Trophoblast cell (in vitro differentiated cells and primary cell): ENCODE results near the gene PALS1. TPM values are rescaled to one million over a fixed set of nuclear protein-coding genes. Genes with fewer than 3 reads are reported as not detected.

Experiments
- DNase-seq, 2 donors: peaks; one replicate each; pipeline ENCODE4 v3.0.0-alpha.2; 2016
- H2AFZ ChIP-seq: 2 replicates; pipeline ENCODE4 v1.6.1; 2013; ENCODE audit warnings: low read length, moderate library complexity, mild to moderate bottlenecking; ENCODE audit not compliant: insufficient read depth, poor library complexity
- H2AK5ac ChIP-seq: 2 replicates; pipeline ENCODE4 v1.6.1; 2013; ENCODE audit warnings: mild to moderate bottlenecking, low read length
- H2BK120ac ChIP-seq: 2 replicates; pipeline ENCODE4 v1.6.1; 2013; ENCODE audit warnings: low read length, mild to moderate bottlenecking, moderate library complexity; ENCODE audit not compliant: insufficient read depth, poor library complexity
- H2BK12ac ChIP-seq: 2 replicates; pipeline ENCODE4 v1.6.1; 2013; ENCODE audit warnings: mild to moderate bottlenecking, low read length, moderate library complexity
- H2BK5ac ChIP-seq: 2 replicates; pipeline ENCODE4 v1.6.1; 2013; ENCODE audit warnings: low read length, low read depth, moderate library complexity, mild to moderate bottlenecking; ENCODE audit not compliant: poor library complexity
- H3K14ac ChIP-seq: 2 replicates; pipeline ENCODE4 v1.6.1; 2013; ENCODE audit warnings: mild to moderate bottlenecking, low read length
- H3K18ac ChIP-seq: 2 replicates; pipeline ENCODE4 v1.6.1; 2013; ENCODE audit warnings: mild to moderate bottlenecking, low read length
- H3K23ac ChIP-seq: 2 replicates; pipeline ENCODE4 v1.6.1; 2013; ENCODE audit warnings: low read length
- H3K27ac ChIP-seq: 2 replicates; pipeline ENCODE4 v1.5.1; 2013; ENCODE audit warnings: low read depth, mild to moderate bottlenecking, inconsistent platforms, low read length, moderate library complexity
- H3K27me3 ChIP-seq: 2 replicates; pipeline ENCODE4 v1.6.1; 2013; ENCODE audit warnings: inconsistent platforms, mild to moderate bottlenecking, low read length, moderate library complexity; ENCODE audit not compliant: insufficient read depth
- H3K36me3 ChIP-seq, 2 experiments: 1 replicate in 1 of 2; 2 replicates in 1 of 2; pipeline ENCODE4 v1.6.1; 2013; ENCODE audit warnings: low read length in 2 of 2, mild to moderate bottlenecking in 2 of 2, moderate library complexity in 1 of 2; ENCODE audit not compliant: insufficient read depth in 2 of 2, control insufficient read depth in 1 of 2
- H3K4ac ChIP-seq: 2 replicates; pipeline ENCODE4 v1.6.1; 2013; ENCODE audit warnings: low read depth, mild to moderate bottlenecking, low read length, moderate library complexity
- H3K4me1 ChIP-seq, 2 experiments: 1 replicate in 1 of 2; 2 replicates in 1 of 2; pipeline ENCODE4 v1.6.1; 2013; ENCODE audit warnings: low read length in 2 of 2, mild to moderate bottlenecking in 2 of 2, moderate library complexity in 1 of 2; ENCODE audit not compliant: insufficient read depth in 2 of 2, control insufficient read depth in 1 of 2
- H3K4me2 ChIP-seq: 2 replicates; pipeline ENCODE4 v1.6.1; 2013; ENCODE audit warnings: inconsistent platforms, mild to moderate bottlenecking, low read length, moderate library complexity
- H3K4me3 ChIP-seq: 2 replicates; pipeline ENCODE4 v1.5.1; 2013; ENCODE audit warnings: mild to moderate bottlenecking, low read depth, low read length, inconsistent platforms
- H3K79me1 ChIP-seq: one replicate; pipeline ENCODE4 v1.6.1; 2013; ENCODE audit warnings: low read length
- H3K79me2 ChIP-seq: 2 replicates; pipeline ENCODE4 v1.6.1; 2013; ENCODE audit warnings: low read length, mild to moderate bottlenecking; ENCODE audit not compliant: control insufficient read depth, insufficient read depth, poor library complexity
- H3K9ac ChIP-seq: 2 replicates; pipeline ENCODE4 v1.6.1; 2013; ENCODE audit warnings: mild to moderate bottlenecking, low read length
- H3K9me3 ChIP-seq: 2 replicates; pipeline ENCODE4 v1.6.1; 2013; ENCODE audit warnings: low read depth, mild to moderate bottlenecking, control low read depth, inconsistent platforms, low read length; ENCODE audit not compliant: insufficient read depth
- H4K12ac ChIP-seq: 2 replicates; pipeline ENCODE4 v1.6.1; 2013; ENCODE audit warnings: low read depth, mild to moderate bottlenecking, low read length, moderate library complexity
- H4K8ac ChIP-seq: 2 replicates; pipeline ENCODE4 v1.6.1; 2013; ENCODE audit warnings: low read depth, mild to moderate bottlenecking, low read length, moderate library complexity
- H4K91ac ChIP-seq: one replicate; pipeline ENCODE4 v1.6.1; 2013; ENCODE audit warnings: low read depth, mild to moderate bottlenecking, low read length, moderate library complexity
- WGBS: extraction: QIAGEN DNeasy Blood & Tissue Kit; methylation state at CpG from one replicate; pipeline ENCODE4 v1.1.7; 2013; ENCODE audit warnings: missing lambda C conversion rate; ENCODE audit not compliant: insufficient read length, insufficient coverage; ENCODE audit errors: extremely low coverage; 5-methylcytosine and 5-hydroxymethylcytosine counted together
- polyA plus RNA-seq: library from polyadenylated mRNA; stranded (reverse); fragments of 200-250 nt; gene quantifications from 2 replicates; pipeline ENCODE4 v1.2.3, GENCODE V29; 2013

The PALS1 gene
- 17.8 and 18.6 TPM in 2 replicates for polyA plus RNA-seq

- Histone ChIP-seq H3K14ac (peak within 1 kb of the TSS; percentile 100), H3K9me3 (no peaks in the 10 kb centered on the region)
Observed at GRCh38 chr14:67241411-67242167, at the start of gene PALS1. Gene PALS1 (plus strand): TSS chr14:67241435. CDS start chr14:67279171, 37,736 bp downstream.

GRCh38 chr14:67191768-67192290 is 49.4 kb upstream of the PALS1 start:
- Histone ChIP-seq H3K79me1 (no peaks in the 10 kb centered on the region), H2BK12ac (no peak overlapping the region), H3K23ac (no peak overlapping the region), H3K79me2 (no peaks in the 10 kb centered on the region), H3K27ac (no peak overlapping the region), H3K4me3 (no peak overlapping the region), H3K9ac (no peak overlapping the region), H2AK5ac (no peak overlapping the region), H2BK5ac (no peak overlapping the region), H2AFZ (no peak overlapping the region), H3K9me3 (no peaks in the 10 kb centered on the region), H3K4me2 (no peak overlapping the region), H2BK120ac (no peak overlapping the region), H3K4me1 (peaks cover 0 to 4% of the 10 kb centered on the region in 2 experiments), H4K91ac (no peak overlapping the region), H3K18ac (no peak overlapping the region), H3K27me3 (no peaks in the 10 kb centered on the region), H3K14ac (no peak overlapping the region), H4K12ac (no peak overlapping the region), H3K4ac (no peak overlapping the region), H3K36me3 (no peaks in the 10 kb centered on the region), H4K8ac (no peak overlapping the region)
- no peak for DNase-seq
- WGBS = no CpG with 5 or more reads among the region's 8 CpGs

More at GRCh38 chr14:67241411-67242167, at the start of gene PALS1:
- Histone ChIP-seq H3K18ac (peak within 1 kb of the TSS; percentile 100), H3K4me1 (peaks cover 0 to 7% of the 10 kb centered on the region in 2 experiments), H2AK5ac (peak within 1 kb of the TSS; percentile 99), H4K91ac (peak within 1 kb of the TSS; percentile 99), H3K36me3 (no peaks in the 10 kb centered on the region), H3K79me2 (peaks cover 7% of the 10 kb centered on the region), H4K12ac (peak within 1 kb of the TSS; percentile 92), H2BK5ac (peak within 1 kb of the TSS; percentile 99), H3K27me3 (no peaks in the 10 kb centered on the region), H3K27ac (peak within 1 kb of the TSS; percentile 100), H3K4ac (peak within 1 kb of the TSS; percentile 96), H2AFZ (peak within 1 kb of the TSS; percentile 99), H3K79me1 (peaks cover 10% of the 10 kb centered on the region), H3K4me3 (peak within 1 kb of the TSS; percentile 96), H3K9ac (peak within 1 kb of the TSS; percentile 94), H3K4me2 (peak within 1 kb of the TSS; percentile 100), H2BK120ac (peak within 1 kb of the TSS; percentile 99), H2BK12ac (peak within 1 kb of the TSS; percentile 88), H4K8ac (peak within 1 kb of the TSS; percentile 99), H3K23ac (peak within 1 kb of the TSS; percentile 68)
- DNase-seq = peak; percentile 85 to 93
- WGBS = no CpG with 5 or more reads among the region's 64 CpGs

DNA sequence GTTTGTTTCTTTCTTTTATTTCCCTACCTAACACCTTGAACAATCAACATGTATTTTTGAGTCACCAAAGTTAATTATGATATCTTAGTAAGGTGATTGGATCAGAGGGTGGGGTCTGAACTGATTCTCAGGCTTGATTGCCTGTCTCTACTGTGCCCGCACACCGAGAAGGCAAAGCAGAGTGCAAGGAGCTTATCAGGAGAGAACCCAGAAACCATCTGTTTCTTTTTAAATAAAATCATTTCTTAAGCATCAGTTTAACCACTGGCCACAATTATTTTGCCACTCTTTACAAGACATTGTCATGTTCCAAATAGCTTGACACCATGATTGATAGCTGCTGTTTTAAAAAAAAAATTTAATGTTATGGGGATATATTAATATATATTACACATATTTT is 48.9 kb upstream of the PALS1 start:
- Histone ChIP-seq H4K91ac (no peak overlapping the region), H3K4ac (no peak overlapping the region), H3K27me3 (no peaks in the 10 kb centered on the region), H3K79me1 (no peaks in the 10 kb centered on the region), H2BK12ac (no peak overlapping the region), H3K4me3 (no peak overlapping the region), H2AK5ac (no peak overlapping the region), H3K18ac (no peak overlapping the region), H3K27ac (no peak overlapping the region), H4K8ac (no peak overlapping the region), H4K12ac (no peak overlapping the region), H3K36me3 (no peaks in the 10 kb centered on the region), H3K9ac (no peak overlapping the region), H3K23ac (no peak overlapping the region), H2BK5ac (no peak overlapping the region), H3K9me3 (no peaks in the 10 kb centered on the region), H3K14ac (no peak overlapping the region), H3K4me2 (no peak overlapping the region), H2AFZ (no peak overlapping the region), H2BK120ac (no peak overlapping the region), H3K79me2 (no peaks in the 10 kb centered on the region), H3K4me1 (peaks cover 0 to under 1% of the 10 kb centered on the region in 2 experiments)
- no CpG with 5 or more reads among the region's 2 CpGs for WGBS
- DNase-seq = no peak

DNA sequence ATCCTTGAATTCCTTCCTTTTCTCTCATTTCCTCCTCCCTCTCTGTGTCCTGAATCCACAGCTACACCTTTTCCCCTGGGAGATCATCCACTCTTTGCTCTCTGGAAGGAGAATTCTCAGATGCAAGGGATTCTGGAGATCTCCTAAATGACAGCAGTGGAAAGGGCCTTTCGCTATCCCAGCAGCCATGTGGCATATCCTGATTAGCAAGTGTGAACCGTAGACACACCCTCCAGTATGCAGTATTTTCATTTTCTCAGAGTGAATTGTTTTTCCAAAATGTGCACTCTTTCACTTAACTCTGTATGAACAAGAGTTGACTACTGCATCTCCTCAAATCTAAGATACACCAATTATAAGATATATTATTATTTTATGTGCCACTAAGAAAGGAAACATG is 46.0 kb upstream of the PALS1 start:
- H3K4me3 ChIP-seq = no peak overlapping the region
- WGBS = no CpG with 5 or more reads among the region's 2 CpGs
- no peak overlapping the region for H3K27ac ChIP-seq
- H3K27me3 ChIP-seq = no peaks in the 10 kb centered on the region
- H3K4me2 ChIP-seq = no peak overlapping the region
- no peaks in the 10 kb centered on the region for H3K79me2 ChIP-seq
- H3K9me3 ChIP-seq = no peaks in the 10 kb centered on the region
- no peaks in the 10 kb centered on the region for H3K36me3 ChIP-seq
- no peak overlapping the region for H3K18ac ChIP-seq
- H3K4ac ChIP-seq = no peak overlapping the region
- H2AK5ac ChIP-seq = no peak overlapping the region
- no peak overlapping the region for H3K9ac ChIP-seq
- H2AFZ ChIP-seq = no peak overlapping the region
- no peak overlapping the region for H3K14ac ChIP-seq
- no peak overlapping the region for H4K91ac ChIP-seq
- H3K23ac ChIP-seq = no peak overlapping the region
- H3K79me1 ChIP-seq = no peaks in the 10 kb centered on the region
- no peak overlapping the region for H2BK120ac ChIP-seq
- DNase-seq = no peak
- no peak overlapping the region for H4K12ac ChIP-seq
- H2BK12ac ChIP-seq = no peak overlapping the region
- H3K4me1 ChIP-seq = no peaks in the 10 kb centered on the region
- no peak overlapping the region for H4K8ac ChIP-seq
- no peak overlapping the region for H2BK5ac ChIP-seq
